ENCODE results near the gene HOMER1.

The HOMER1 gene, protein sequence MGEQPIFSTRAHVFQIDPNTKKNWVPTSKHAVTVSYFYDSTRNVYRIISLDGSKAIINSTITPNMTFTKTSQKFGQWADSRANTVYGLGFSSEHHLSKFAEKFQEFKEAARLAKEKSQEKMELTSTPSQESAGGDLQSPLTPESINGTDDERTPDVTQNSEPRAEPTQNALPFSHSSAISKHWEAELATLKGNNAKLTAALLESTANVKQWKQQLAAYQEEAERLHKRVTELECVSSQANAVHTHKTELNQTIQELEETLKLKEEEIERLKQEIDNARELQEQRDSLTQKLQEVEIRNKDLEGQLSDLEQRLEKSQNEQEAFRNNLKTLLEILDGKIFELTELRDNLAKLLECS

GRCh38 chr5:79513704-79514390 lies at the start of gene HOMER1:
Gene HOMER1 (minus strand): TSS chr5:79514134. CDS start chr5:79512774, 1,360 bp downstream.
- peak; percentile 31 to 68 for DNase-seq

- DNase-seq = no peak
These were observed 49.3 kb upstream of the HOMER1 start for GRCh38 chr5:79563247-79563590.

DNA sequence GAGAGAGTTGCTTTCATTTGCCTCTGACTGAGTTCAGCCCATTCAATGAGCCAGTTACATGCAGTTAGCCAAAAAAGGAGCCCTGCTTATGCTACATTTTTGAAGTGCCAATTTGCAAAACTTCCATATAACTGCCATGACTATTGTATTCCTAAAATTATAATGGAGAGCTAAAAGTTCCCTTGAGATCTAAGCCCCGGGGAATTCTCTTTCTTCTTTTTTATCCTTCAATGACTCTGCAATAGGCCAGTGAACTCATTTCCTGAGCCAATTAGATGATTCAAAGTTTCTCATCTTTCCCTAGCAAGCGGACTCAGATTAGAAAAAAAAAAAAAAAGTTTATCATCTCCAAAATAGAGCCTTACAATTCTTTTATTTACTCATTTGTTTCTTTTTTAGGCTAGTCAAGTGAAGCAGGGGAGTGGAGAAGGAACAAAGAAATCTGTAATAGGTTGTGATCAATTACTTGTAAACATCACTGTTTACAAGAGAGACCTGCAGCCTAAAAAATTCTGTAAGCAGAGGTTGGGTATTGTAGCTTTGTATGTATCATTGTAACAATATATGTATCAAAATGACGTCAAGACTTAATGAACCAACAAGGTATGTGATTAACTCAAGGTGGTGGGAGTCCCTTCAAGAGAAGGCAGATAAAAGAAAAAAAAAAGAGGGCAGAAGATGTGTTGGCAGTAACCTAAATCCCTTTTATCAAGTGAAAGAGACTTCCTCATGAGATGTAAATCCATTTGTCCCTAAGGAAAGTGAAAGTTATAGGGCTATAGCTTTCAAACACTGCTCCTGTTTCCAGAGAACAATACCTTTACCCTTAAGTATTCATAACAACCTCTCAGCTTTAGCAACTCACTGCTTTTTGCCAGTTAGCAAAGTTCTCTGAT lies 48.7 kb upstream of the HOMER1 start:
- DNase-seq = no peak

DNA sequence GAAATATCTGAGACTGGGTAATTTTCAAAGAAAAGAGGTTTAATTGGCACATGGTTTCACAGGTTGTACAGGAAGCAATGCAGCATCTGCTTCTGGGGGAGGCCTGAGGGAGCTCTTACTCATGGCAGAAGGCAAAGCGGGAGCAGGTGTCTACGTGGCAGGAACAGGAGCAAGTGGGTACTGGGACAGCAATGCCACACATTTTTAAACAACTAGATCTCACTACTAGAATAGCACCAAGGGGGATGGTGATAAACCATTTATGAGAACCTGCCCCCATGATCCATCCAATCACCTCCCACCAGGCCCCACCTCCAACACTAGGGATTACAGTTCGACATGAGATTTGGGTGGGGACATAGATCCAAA lies 47.6 kb upstream of the HOMER1 start:
- no peak for DNase-seq

DNA sequence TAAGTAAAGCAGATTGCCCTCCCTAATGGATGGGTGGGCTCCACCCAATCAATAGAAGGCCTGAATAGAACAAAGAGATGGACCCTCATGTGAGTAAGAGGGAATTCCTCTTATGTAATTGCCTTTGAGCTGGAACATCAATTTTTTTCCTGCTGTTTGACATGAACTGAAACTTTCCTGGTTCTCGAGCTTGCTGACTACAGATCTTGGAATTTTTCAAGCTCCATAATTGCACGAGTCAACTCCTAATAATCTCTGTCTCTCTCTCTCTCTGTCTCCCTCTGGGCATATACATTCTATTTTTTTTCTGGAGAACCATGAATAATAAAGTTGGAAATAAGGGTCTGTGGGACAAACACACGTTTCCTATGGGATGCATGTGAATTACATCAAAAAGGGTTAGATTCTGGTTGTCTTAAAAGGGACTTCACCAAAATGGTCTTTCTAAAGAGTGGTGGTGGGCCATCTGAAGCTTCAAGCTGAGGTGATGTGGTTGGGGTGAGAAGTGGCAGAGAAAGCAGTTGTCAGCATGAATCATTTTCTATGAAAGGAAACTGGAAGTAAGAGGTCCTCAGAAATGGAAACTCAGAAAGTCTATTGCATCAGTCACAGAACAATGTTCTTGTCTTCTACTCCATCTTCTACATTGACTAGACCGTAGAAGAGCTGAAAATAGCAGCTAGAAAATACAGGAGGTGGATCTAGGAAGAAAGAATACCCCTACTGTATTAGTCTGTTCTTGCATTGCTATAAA lies 47.0 kb upstream of the HOMER1 start:
- DNase-seq = no peak

DNA sequence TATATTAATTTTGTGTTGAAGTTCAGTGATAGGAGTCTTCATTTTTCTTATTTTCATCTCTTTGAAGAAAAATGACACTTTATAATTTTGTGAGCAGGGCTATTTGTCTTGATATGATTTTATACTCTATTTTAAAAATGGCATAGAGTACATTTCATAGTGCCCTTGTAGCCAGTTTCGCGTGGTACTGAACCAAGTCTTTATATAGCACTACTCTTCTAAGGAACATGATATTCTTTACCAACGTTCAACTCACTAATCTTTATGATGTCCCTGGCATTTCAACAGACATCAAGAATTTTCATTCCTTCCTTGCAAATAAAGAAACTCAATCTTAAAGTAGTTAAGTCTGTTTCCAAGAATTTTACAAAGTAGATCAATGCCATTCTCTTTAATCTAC lies 41.5 kb upstream of the HOMER1 start:
- no peak for DNase-seq

DNA sequence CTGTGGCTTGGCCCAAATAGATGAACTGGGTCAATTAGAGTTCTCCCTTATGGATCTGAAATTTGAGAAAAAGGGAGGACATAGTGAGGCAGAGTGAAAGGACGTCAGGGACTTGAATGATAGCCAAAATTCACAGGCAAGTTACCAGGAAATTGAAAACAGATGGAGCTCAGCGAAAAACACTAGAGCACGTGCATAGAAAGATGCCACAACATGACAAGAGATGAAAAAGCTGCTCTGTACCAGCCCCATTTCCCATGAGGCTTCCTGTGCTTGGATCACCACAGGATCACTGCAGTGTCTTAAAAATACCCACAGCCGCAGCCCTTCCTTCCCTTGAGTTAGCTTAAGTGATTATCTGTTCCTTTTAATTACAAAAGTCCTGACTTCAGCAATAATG lies 39.0 kb upstream of the HOMER1 start:
- DNase-seq = no peak

DNA sequence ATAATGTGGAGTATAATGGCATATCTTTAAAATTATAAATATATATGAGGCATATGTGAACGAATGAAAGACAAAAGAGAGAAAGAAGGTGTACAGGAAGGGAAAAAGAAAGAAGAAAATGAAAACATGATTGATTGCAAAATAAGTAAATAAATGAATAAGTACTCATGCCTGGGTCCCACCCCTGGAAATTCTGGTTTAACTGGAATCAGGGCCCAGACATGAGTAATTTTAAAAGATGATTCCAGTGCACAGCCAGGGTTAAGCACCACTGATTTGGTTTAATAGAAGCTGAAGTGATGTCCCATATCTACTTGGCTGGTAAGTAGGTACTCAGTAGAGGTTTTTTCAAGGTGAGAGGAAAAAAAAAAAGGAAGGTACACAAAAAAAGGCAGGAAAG lies 34.0 kb upstream of the HOMER1 start:
- no peak for DNase-seq

GRCh38 chr5:79547429-79547822 lies 33.5 kb upstream of the HOMER1 start:
- no peak for DNase-seq

- DNase-seq = no peak
These were observed 33.0 kb upstream of the HOMER1 start for GRCh38 chr5:79546782-79547428.

- no peak for DNase-seq
These were observed 30.2 kb upstream of the HOMER1 start for GRCh38 chr5:79544131-79544530.

GRCh38 chr5:79540939-79541338 lies 27.0 kb upstream of the HOMER1 start:
- DNase-seq = no peak

GRCh38 chr5:79536193-79536906 lies 22.4 kb upstream of the HOMER1 start:
- DNase-seq = no peak

DNA sequence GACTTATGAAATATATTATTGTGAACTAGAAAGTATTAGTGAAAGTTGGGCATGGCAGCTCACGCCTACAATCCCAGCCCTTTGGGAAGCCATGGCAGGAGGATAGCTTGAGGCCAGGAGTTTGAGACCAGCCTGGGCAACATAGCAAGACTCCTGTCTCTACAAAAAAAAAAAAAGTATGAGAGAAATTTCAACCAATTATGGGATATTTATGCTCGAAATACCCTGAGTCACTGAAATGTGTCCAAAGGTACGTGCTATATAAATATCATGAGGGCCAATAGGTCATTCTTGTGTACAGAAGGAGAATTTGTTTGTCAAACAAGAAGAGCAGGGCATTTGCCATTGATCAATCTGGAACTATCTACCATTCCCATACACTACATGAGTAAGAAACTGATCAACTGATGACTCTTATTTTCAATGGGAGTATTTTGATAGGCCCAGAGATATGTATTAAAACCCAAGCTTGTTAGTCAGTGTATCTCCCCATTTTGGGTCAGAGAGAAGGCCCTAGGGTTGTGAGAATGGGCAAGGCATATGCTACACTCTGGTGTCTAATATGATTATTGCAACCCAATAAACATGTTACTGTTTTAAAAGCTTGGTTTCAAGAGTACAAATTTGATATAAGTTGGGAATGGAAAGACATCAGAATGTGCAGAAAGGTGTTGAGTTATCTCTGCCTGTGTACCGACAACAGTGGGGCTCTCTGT lies 21.7 kb upstream of the HOMER1 start:
- DNase-seq = no peak

DNA sequence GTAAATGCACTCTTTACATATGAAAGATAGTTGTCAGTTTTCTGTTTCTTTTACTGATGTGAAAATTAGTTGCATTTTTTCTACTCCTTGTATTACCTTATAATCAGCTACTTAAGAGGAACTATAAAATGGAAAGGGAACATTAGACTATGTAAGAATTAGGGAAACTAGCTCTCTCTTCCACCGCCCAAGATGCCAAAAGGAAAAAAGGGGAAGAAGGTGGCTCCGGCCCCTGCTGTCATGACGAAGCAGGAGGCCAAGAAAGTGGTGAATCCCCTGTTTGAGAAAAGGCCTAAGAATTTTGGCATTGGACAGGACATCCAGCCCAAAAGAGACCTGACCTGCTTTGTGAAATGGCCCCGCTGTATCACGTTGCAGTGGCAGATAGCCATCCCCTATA lies 15.2 kb upstream of the HOMER1 start:
- DNase-seq = no peak

DNA sequence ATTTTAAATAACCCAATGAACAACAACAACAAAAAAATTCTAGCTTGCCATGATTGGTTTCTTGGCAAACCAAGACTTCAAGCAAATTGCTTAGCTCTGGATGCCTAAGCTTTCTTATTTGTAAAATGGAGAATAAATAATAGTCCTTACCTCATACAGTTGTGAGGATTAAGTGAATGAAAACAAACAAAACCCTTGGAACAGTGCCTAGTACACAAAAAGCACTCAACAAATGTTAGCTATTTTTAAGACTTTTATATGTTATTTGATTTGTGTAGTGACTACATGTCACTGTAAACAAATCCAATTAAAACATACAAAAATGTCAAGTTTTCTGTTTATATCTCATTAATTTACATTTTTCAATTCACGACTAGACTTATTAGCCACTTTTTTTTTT lies 13.5 kb upstream of the HOMER1 start:
- no peak for DNase-seq

DNA sequence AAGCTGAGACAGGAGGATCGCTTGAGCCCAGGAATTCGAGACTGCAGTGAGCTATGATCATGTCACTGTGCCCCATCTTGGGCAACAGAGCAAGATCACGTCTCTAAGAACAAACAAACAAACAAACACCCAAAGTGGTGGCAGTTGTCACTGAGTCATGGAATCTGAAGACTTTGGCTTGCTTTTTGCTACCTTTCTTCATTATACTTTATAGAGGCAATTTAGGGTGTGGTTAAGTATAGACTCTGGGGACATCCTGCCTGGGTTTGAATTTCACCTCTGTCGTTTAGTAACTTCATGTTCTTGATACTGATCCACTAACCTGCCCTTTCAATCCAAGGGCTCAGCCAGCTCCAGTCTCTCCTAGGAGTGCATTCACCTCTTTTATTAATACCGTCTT lies 13.0 kb upstream of the HOMER1 start:
- no peak for DNase-seq

- no peak for DNase-seq
These were observed 12.6 kb upstream of the HOMER1 start for GRCh38 chr5:79526493-79526892.

- no peak for DNase-seq
These were observed 7.2 kb upstream of the HOMER1 start for GRCh38 chr5:79521156-79521555.

- no peak for DNase-seq
These were observed 4.8 kb upstream of the HOMER1 start for GRCh38 chr5:79518718-79519117.

DNA sequence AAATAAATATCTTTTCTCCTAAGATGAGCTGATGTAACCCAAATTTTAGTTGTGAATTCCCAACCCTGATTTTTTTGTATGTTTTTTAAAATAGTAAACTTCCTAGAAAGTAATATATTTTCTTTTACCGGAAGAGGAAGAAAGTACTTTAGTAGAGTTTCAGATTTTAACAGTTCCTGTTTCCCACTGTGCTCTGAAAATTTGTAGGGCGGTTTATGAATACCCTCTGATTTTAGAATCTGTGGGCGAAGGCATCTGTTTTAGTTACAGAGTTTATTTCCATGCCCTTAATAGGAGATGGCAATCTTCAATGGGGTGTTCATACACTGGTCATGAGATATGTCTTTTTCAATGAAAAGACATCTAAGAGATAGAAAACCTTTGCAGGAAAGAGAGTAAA lies 3.7 kb upstream of the HOMER1 start:
- DNase-seq = no peak
